Peyer's patch (tissue), 4 donors: ENCODE results near the gene ACKR2.

Source experiments
- POLR2A ChIP-seq, 2 donors: fragments of 450-650 bp; IDR thresholded peaks; one replicate each; pipeline ENCODE4 v1.5.1; 2017; ENCODE audit warnings: antibody characterized with exemption in 2 of 2, mild to moderate bottlenecking in 2 of 2, moderate library complexity in 2 of 2
- TF ChIP-seq, protein P1 (sequence below), 6 experiments: fragments of 450-650 bp in 4 of 6; fragments of 200-600 bp in 2 of 6; sonication (generic) in 1 of 6; IDR thresholded peaks; one replicate each; pipeline ENCODE4 v1.5.1; 2017 to 2019; ENCODE audit warnings: antibody characterized with exemption in 6 of 6, mild to moderate bottlenecking in 3 of 6, moderate library complexity in 1 of 6

- TF ChIP-seq, protein P1, sequence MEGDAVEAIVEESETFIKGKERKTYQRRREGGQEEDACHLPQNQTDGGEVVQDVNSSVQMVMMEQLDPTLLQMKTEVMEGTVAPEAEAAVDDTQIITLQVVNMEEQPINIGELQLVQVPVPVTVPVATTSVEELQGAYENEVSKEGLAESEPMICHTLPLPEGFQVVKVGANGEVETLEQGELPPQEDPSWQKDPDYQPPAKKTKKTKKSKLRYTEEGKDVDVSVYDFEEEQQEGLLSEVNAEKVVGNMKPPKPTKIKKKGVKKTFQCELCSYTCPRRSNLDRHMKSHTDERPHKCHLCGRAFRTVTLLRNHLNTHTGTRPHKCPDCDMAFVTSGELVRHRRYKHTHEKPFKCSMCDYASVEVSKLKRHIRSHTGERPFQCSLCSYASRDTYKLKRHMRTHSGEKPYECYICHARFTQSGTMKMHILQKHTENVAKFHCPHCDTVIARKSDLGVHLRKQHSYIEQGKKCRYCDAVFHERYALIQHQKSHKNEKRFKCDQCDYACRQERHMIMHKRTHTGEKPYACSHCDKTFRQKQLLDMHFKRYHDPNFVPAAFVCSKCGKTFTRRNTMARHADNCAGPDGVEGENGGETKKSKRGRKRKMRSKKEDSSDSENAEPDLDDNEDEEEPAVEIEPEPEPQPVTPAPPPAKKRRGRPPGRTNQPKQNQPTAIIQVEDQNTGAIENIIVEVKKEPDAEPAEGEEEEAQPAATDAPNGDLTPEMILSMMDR (IDR thresholded peaks at IDR 0.05): no peak
- no peak for TF ChIP-seq POLR2A (IDR thresholded peaks at IDR 0.05)
Measured at GRCh38 chr3:42904076-42904475, 94.8 kb downstream of the ACKR2 start.
